ENCODE measurements around the gene KIF1A.

- TF ChIP-seq RELA (CRISPR knock-in tag; IDR thresholded peaks at IDR 0.05) (no peak), CEBPB (IDR thresholded peaks at IDR 0.05; ENCODE audit: borderline replicate concordance, low read depth, low read length) (no peak), ZNF557 (CRISPR knock-in tag; IDR thresholded peaks at IDR 0.05) (no peak), TCF7L2 (IDR thresholded peaks at IDR 0.05; ENCODE audit: low read depth, low read length) (no peak), SMARCC2 (IDR thresholded peaks at IDR 0.05) (no peak), MEIS2 (CRISPR knock-in tag; IDR thresholded peaks at IDR 0.05) (no peak), ZNF101 (CRISPR knock-in tag; IDR thresholded peaks at IDR 0.05; ENCODE audit: borderline replicate concordance, low read depth) (no peak), ZNF644 (CRISPR knock-in tag; IDR thresholded peaks at IDR 0.05; ENCODE audit: low read depth) (no peak), RFX5 (IDR thresholded peaks at IDR 0.05; ENCODE audit: low read depth, low read length) (no peak), NFYB (CRISPR knock-in tag; IDR thresholded peaks at IDR 0.05) (no peak), POLR2AphosphoS5 (IDR thresholded peaks at IDR 0.05; ENCODE audit: low read depth, low read length) (no peak), NAIF1 (CRISPR knock-in tag; IDR thresholded peaks at IDR 0.05; ENCODE audit: borderline replicate concordance) (no peak), ESRRA (CRISPR knock-in tag; IDR thresholded peaks at IDR 0.05; ENCODE audit: low read depth) (no peak)
- TF ChIP-seq, protein P1, sequence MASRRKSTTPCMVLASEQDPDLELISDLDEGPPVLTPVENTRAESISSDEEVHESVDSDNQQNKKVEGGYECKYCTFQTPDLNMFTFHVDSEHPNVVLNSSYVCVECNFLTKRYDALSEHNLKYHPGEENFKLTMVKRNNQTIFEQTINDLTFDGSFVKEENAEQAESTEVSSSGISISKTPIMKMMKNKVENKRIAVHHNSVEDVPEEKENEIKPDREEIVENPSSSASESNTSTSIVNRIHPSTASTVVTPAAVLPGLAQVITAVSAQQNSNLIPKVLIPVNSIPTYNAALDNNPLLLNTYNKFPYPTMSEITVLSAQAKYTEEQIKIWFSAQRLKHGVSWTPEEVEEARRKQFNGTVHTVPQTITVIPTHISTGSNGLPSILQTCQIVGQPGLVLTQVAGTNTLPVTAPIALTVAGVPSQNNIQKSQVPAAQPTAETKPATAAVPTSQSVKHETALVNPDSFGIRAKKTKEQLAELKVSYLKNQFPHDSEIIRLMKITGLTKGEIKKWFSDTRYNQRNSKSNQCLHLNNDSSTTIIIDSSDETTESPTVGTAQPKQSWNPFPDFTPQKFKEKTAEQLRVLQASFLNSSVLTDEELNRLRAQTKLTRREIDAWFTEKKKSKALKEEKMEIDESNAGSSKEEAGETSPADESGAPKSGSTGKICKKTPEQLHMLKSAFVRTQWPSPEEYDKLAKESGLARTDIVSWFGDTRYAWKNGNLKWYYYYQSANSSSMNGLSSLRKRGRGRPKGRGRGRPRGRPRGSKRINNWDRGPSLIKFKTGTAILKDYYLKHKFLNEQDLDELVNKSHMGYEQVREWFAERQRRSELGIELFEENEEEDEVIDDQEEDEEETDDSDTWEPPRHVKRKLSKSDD (CRISPR knock-in tag; IDR thresholded peaks at IDR 0.05; ENCODE audit: low read depth): no peak
Measured at GRCh38 chr2:240799033-240799820, 20.8 kb downstream of the KIF1A start.
